Ovary (tissue), 3 donors: ENCODE measurements around the gene SMARCD1.

ENCODE experiments used
- CTCF ChIP-seq, 3 donors: fragments of 450-650 bp in 2 of 3; fragments of 200-600 bp in 1 of 3; IDR thresholded peaks; one replicate each; pipeline versions ENCODE4 v1.5.1 to v1.8.0; 2016 to 2022; ENCODE audit warnings: antibody characterized with exemption in 3 of 3, mild to moderate bottlenecking in 1 of 3
- EP300 ChIP-seq: sonication (generic); formaldehyde crosslinking; IDR thresholded peaks from one replicate; pipeline ENCODE4 v1.6.1; 2017; ENCODE audit warnings: antibody characterized with exemption
- POLR2A ChIP-seq: fragments of 450-650 bp; IDR thresholded peaks from one replicate; pipeline ENCODE4 v1.6.1; 2017; ENCODE audit warnings: antibody characterized with exemption, mild to moderate bottlenecking, moderate library complexity
- donor health status: DM: no; HTN: no; CAD: no.

GRCh38 chr12:50062728-50063460, 22.2 kb upstream of the SMARCD1 start:
- TF ChIP-seq CTCF (IDR thresholded peaks at IDR 0.05) (no peak), POLR2A (no peak), EP300 (no peak)
